GM13976 (cell line): ENCODE results near the gene LIN52.

Experiments
- DNase-seq: peaks from one replicate; pipeline ENCODE4 v3.0.0; 2012; ENCODE audit warnings: low spot score
- CTCF ChIP-seq: IDR thresholded peaks from 2 replicates; pipeline ENCODE4 v1.5.1; 2012; ENCODE audit warnings: borderline replicate concordance, mild to moderate bottlenecking; ENCODE audit not compliant: insufficient read depth; ENCODE audit errors: extremely low read depth, missing control alignments, control extremely low read depth
- in situ Hi-C: fragments of 300-500 bp; cut with MboI; formaldehyde crosslinking; loops from one replicate; pipeline ENCODE4 v1.12.0; 2022; ENCODE audit warnings: low sequenced_read_pairs, mixed read lengths, inconsistent platforms; ENCODE audit not compliant: unreplicated experiment

Gene LIN52

GRCh38 chr14:74238974-74239847, 154.5 kb downstream of the LIN52 start, which contains the start of gene VSX2:
Gene VSX2 (plus strand): TSS chr14:74239449. CDS start chr14:74239562, 113 bp downstream.
- in situ Hi-C loops, result no loop called here
- DNase-seq, result no peak
- TF ChIP-seq CTCF, result no peak

- DNase-seq, result peak; percentile 64
- TF ChIP-seq CTCF, result no peak
- in situ Hi-C loops, result no loop called here
Measured at GRCh38 chr14:74239848-74240793, 155.4 kb downstream of the LIN52 start.

- in situ Hi-C loops, result no loop called here
- DNase-seq, result peak; percentile 67
- no peak for TF ChIP-seq CTCF
Measured at GRCh38 chr14:74240794-74241651, 156.3 kb downstream of the LIN52 start.

DNA sequence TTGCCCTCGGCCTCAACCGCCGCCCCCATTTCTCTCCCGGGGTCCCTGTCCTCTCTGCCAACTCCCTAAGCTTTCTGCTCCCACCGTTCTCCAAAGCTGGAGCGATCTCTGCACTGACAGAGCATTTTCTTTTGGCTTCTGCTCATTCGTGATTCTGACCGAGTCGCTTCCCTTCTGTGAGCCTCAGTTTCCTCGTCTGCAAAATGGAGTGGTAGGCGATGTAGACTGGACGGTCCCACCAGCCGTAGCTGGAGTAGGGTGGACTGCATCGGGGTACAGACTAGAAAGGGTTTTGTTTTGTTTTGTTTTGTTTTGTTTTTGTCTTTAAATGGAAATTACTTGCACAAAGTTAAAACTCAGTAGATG, 156.9 kb downstream of the LIN52 start:
- in situ Hi-C loops, result no loop called here
- DNase-seq, result no peak
- no peak for TF ChIP-seq CTCF

GRCh38 chr14:74242021-74242779, 157.4 kb downstream of the LIN52 start:
- DNase-seq, result no peak
- in situ Hi-C loops, result no loop called here
- no peak for TF ChIP-seq CTCF

DNA sequence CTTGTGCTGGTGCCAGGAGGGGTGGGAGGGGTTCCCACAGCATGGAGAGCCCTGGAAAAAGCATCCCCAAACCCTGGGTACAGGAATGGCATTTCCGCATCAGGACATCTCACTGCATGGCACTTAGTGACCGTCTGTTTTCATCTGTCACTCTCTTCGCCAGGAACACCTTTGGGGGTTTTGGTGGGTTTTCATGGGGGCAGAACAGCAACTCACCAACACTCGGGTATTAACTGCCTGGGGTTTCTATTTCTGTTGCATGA, 158.0 kb downstream of the LIN52 start:
- no peak for TF ChIP-seq CTCF
- in situ Hi-C loops, result no loop called here
- no peak for DNase-seq
